Measurements from ENCODE around the gene SYT5.

DNA sequence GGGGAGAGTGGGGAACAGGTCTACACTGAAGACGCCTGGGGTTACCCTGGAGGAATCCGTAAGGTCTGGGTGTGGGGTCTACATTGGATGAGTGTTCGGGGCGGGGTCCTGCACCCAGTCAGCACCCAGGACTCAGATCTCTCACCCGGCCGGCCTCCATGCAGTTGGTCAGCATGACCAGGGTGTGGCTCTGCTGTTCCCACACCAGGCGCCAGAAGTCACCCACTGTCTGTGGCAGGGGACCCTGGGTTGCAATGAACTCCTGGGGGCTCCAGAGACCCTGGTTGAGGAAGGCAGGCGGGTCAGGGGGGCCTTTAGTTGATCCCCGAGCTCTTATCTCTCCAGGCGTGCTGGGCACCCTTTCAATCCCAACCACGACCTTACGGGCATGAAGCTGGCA lies 6.0 kb upstream of the SYT5 start:
- TF ChIP-seq, protein P1, sequence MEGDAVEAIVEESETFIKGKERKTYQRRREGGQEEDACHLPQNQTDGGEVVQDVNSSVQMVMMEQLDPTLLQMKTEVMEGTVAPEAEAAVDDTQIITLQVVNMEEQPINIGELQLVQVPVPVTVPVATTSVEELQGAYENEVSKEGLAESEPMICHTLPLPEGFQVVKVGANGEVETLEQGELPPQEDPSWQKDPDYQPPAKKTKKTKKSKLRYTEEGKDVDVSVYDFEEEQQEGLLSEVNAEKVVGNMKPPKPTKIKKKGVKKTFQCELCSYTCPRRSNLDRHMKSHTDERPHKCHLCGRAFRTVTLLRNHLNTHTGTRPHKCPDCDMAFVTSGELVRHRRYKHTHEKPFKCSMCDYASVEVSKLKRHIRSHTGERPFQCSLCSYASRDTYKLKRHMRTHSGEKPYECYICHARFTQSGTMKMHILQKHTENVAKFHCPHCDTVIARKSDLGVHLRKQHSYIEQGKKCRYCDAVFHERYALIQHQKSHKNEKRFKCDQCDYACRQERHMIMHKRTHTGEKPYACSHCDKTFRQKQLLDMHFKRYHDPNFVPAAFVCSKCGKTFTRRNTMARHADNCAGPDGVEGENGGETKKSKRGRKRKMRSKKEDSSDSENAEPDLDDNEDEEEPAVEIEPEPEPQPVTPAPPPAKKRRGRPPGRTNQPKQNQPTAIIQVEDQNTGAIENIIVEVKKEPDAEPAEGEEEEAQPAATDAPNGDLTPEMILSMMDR (IDR thresholded peaks at IDR 0.05 in 2 of 3, conservative IDR thresholded peaks at IDR 0.05 in 1 of 3; ENCODE audit: borderline replicate concordance in 1 of 3, insufficient read depth in 1 of 3, low read depth in 2 of 3, low read length in 2 of 3): no peak
- no peak for TF ChIP-seq EGR1 (IDR thresholded peaks at IDR 0.05; ENCODE audit: low read depth)
- no peak for TF ChIP-seq POLR2AphosphoS5 (IDR thresholded peaks at IDR 0.05; ENCODE audit: low read depth, low read length)
